ENCODE results near the gene HOXD9.

DNA sequence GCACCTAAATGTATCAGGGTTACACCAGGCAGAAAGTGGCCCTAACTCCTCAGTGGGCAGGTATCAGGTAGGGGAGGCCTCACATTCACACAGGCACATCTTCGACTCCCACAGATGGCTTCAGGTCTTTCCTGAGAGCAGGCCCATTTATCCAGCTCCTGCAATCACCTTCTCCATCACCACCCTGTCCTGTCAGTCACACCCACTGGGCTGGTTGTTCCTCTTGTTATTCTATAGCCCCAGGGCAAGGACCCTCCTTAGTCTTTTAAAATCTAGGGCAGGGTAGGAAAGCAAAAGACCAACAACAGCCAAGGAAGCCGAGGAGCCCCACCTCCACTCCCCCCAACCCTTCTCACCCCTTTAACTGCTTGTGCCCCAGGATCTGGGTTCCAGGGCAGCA is 19.8 kb downstream of the HOXD9 start:
- TF ChIP-seq, protein P1, sequence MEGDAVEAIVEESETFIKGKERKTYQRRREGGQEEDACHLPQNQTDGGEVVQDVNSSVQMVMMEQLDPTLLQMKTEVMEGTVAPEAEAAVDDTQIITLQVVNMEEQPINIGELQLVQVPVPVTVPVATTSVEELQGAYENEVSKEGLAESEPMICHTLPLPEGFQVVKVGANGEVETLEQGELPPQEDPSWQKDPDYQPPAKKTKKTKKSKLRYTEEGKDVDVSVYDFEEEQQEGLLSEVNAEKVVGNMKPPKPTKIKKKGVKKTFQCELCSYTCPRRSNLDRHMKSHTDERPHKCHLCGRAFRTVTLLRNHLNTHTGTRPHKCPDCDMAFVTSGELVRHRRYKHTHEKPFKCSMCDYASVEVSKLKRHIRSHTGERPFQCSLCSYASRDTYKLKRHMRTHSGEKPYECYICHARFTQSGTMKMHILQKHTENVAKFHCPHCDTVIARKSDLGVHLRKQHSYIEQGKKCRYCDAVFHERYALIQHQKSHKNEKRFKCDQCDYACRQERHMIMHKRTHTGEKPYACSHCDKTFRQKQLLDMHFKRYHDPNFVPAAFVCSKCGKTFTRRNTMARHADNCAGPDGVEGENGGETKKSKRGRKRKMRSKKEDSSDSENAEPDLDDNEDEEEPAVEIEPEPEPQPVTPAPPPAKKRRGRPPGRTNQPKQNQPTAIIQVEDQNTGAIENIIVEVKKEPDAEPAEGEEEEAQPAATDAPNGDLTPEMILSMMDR (IDR thresholded peaks at IDR 0.05) = no peak
- no peak for TF ChIP-seq POLR2A (IDR thresholded peaks at IDR 0.05)
- no peak for TF ChIP-seq EP300 (IDR thresholded peaks at IDR 0.05)
